Astrocyte of the hippocampus (primary cell): ENCODE data around the gene RRN3.
"Not testable (repeated sequence)": the region's sequence is repeated elsewhere in the genome, so short reads cannot be mapped to it uniquely, and the experiment has no call there.

Experiments used
- DNase-seq: peaks from one replicate; pipeline ENCODE4 v3.0.0; 2011; ENCODE audit warnings: low read depth, low spot score

Gene RRN3

DNA sequence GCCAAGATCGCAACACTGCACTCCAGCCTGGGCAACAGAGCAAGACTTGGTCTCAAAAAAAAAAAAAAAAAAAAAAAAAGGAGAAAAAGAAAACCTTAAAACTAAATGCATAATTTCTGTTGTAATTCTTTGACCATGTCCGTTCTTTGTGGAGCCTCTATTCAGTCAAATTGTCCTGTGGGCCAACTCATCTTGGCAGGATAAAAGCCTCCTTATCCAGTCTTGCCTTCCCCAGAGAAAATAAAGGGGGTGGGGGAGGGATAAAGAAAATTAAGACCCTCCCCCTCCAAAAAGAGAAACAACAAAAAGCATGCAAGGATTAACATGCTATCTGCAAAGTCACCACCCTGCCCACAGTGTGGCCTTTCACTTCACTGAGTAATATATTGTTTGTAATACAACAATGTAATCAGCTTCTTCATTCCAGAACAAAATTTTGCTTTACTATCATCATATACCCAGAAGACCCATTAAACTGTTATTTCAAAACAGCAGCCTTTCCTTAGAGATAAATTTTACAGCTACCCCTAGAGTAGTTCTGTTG, 5.4 kb upstream of the RRN3 start:
- not testable (repeated sequence) for DNase-seq

DNA sequence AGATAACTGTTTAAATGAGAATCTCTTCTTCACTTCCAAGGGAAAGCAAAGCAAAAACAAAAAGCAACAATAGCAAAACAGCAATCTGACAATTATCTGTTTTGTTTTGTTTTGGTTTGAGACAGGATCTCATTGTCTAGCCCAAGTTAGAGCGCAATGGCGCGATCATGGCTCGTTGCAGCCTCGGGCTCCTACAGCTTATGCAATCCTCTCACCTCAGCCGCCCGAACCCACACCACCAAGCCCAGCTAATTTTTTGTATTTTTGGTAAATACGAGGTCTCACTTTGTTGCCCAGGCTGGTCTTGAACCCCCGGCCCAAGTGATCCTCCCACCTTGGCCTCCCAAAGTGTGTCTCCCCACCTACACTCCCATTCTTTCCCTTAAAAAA, 2.5 kb upstream of the RRN3 start:
- not testable (repeated sequence) for DNase-seq

DNA sequence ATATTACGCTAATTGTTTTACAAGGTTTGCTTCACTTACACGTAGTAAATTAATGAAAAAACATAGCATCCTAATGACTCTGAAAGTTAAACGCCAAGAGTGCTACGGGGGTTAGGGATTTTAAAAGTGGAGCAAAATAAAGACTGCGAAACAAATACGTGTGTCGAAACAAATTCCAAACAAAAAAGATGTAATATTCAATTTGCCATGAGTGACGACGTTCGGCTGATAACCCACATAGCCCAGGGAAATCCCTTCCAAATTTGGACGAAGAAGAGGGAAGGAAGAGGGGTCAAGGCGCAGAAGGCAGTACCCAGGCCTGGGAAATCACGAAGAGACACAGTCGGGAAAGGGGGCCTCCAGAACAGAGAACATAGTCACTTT, 509 bp downstream of the RRN3 start:
- DNase-seq = not testable (repeated sequence)

DNA sequence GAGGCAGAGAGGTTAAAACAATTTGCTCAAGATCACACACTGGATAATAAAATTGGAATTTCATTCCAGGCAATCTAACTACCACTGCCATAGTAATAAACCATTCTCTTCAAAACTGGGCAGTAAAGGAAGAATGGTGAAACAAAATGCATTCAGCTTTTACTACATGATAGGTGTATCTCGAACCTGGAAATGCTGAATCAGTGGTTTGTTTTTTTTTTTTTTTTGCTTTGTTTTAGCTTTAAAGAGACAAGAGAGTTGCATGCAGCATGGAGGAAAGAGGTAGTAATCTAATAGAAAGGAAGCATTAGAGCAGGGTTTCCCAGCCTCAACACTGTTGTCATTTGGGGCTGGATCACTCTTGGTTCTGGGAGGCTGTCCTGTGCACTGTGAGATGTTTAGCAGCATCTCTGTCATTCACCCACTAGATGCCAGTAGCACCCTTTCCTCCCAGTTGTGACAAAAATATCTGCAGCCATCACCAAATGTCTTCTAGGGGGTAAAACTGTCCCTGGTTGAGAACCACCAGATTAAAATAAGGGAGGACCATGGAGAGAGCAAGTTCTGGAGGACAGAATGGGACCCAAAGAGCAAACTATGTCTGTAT, 3.3 kb downstream of the RRN3 start:
- not testable (repeated sequence) for DNase-seq

DNA sequence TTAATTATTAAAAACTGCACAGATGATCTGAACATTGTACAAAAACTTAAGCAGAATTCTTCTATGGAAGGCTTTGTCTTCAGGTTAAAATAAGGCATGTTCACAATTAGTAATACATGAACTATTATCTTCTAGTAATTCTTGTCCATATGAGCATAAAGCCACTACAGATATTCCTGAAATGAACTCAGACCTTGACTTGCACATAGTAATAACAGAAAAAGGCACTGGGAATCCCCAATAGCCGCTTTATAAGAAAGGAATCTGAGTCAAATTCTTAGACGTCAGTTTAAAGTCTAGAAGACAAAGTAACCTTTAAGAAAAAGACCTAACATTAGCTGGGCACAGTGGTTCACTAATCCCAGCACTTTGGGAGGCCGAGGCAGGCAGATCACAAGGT, 11.3 kb downstream of the RRN3 start:
- not testable (repeated sequence) for DNase-seq

DNA sequence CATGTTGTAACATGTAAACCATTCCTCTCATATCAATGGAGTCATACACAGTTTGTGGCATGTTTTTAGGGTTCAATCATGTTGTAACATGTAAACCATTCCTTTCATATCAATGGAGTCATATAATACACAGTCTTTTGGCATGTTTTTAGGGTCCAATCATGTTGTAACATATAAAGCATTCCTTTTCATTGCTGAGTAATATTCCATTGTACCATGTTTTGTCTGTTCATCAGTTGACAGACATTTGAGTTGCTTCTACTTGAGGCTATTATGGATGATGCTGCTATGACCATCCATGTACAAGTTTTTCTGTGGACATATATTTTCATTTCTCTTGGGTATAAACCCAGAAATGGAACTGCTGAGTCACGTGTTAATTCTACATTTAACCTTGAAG, 13.2 kb downstream of the RRN3 start:
- not testable (repeated sequence) for DNase-seq

DNA sequence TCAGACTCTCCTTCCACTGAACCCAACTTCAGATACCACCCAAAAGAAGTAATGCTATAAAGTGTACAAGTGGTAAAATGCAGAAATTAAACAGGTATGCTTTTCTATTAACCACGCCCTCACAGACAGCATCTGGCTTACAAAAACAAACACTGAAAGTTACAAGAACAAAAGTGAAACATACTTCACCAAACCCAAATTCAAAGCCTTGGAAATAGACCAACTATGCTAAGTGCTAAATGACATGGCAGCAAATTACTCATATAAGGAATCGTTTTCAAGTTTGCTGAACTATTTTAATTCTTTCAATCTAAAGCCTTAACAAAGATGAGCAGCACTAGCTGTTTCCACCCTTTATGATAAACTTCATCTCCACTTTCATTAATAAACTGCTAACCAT, 17.9 kb downstream of the RRN3 start:
- DNase-seq = not testable (repeated sequence)

GRCh38 chr16:15073101-15073500, 21.0 kb downstream of the RRN3 start:
- DNase-seq = no peak

- not testable (repeated sequence) for DNase-seq
Observed at GRCh38 chr16:15071916-15072769, 21.9 kb downstream of the RRN3 start.

- DNase-seq = not testable (repeated sequence)
Observed at GRCh38 chr16:15071013-15071412, 23.1 kb downstream of the RRN3 start.

DNA sequence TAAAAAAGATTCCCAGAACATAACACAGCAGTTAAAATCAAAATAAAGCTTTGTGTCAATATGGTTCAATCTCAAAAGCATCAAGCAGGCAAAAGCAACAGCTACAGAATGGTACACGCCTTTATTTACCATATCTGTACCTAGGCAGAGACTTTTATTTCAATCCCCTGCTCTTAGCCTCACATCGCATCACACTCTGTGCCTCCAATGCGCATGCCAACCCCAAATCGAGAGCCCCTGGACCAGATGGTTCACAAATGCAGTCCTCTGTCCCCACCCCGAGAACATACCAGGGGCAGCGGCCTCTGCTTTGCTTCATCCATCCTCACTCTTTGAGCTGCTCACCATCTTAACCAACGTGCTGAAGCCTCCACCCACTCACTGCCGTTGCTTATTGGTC, 27.4 kb downstream of the RRN3 start:
- DNase-seq = not testable (repeated sequence)

- DNase-seq = not testable (repeated sequence)
Observed at GRCh38 chr16:15065961-15066360, 28.1 kb downstream of the RRN3 start.

DNA sequence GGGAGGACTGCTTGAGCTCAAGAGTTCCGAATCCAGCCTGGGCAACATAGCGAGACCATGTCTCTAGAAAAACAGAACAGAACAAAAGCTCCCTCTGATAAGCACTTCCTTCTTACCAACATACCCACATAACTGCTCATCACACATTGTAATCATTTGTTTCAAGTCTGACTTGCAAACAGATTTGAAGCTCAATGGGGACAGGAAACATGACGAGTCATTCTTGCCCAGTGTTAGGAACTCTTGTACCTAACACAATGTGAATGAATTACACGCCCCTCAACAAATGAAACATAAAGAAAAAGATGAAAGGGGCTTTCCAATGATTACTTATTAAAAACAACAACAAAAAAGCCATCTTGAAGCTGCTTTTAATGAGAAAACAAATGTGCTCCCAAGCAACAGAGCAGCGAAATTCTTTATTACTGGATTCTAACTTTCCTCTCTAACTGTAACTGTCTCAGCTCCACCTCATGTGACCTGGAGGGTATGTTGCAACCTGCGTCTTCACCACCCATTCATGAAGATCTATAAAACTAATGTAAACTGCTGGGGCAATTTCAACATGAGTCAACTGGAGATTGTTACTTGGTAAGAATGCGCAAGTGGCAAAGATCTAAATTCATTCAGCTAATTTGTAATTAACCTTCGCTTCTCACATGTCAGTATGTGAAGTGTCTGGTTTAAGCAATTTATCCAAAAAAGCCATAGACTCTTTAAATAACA, 31.8 kb downstream of the RRN3 start:
- DNase-seq = not testable (repeated sequence)

DNA sequence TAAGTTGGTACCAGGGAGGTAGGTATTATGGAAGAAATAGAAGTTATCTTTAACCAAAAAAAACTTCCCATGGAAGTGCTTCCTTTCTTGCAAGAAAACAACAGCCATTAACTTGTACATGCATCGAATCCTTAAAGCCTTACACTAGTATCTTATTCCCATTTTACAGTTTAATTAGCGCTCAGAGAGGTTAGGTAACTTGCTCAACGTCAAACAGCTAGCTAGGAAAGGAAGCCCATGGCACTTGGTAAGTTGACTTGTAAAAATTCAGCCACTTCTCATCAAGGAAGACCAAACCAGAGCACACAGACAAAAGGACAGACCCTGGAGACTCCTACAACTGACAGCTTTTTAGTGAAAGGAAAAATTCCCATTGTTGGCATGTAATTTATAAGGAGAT, 34.7 kb downstream of the RRN3 start:
- no peak for DNase-seq

DNA sequence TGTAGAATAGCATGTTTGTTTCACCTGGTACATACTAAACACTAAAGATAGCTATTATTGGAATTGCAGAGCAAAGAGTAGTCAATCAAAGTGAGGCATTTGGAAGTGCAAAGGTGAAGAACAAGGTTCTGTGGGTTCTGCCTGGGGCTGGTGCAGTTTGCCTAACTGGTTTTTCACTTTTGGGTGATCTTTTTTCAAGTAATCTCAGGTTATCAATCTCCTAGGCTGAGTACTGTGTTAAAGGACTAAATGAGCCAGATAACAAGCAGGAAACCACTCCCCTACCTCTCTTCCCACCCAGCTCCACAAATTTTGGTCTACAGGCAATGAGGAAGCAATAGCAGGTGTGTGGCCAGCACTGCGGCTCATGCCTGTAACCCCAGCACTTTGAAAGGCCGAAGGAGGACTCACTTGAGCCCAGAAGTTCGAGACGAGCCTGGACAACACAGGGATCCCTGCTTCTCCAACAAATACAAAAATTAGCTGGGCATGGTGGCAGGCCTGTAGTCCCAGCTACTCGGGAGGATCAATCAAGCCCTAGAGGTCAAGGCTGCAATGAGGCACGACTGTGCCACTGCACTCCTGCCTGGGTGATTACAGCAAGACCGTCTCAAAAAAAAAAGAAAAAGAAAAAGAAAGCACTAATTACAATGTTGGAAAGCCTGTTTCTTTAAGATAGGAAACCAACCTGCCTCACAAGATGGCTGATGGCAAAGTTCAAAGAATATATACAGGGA, 36.2 kb downstream of the RRN3 start:
- no peak for DNase-seq

DNA sequence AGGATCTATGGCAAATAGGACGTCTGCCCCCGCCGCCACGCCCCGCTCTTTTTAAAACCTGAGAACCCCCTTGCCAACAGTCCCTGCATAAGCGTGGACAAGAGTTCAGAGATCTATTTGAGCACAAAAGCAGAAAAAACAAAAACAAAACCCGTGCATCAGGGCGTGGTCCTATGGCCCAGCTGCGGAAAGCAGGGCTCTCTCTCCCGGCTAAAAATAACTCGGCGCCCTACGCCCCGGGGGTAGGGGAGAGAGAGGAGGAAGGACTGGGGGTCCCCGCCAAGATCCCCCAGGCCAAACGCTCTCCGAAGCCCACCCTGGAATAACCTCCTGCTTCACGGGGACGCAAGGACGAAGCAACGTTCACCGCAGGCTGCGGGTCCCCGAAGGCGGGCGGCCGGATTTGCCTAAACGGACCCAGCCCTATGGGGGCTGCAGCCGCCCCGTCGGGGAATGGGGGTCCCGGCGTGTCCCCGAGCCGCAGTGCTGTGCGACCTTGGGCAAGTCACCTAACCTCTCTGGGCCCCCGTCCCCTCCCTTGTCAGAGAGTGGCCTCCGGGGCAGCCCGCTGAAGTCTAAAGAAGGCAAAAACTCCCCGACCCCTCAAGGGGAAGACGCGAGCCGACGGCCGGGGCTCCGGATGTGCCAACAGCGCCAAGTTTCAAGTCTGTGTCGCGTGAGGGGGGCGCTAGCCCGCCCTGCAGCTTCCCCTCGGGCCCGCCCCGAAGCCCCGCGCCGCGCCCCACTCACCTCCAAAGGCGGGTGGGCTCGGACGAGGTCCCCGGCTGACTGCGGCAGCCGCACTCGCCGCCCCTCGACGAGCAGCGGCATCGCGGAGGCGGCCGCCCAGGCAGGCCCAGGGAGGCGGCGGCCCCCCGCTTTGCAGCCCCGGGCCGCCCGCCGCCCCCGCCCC, 38.7 kb downstream of the RRN3 start:
- peak; percentile 28 for DNase-seq

- no peak for DNase-seq
Observed at GRCh38 chr16:15054357-15055140, 39.5 kb downstream of the RRN3 start.

DNA sequence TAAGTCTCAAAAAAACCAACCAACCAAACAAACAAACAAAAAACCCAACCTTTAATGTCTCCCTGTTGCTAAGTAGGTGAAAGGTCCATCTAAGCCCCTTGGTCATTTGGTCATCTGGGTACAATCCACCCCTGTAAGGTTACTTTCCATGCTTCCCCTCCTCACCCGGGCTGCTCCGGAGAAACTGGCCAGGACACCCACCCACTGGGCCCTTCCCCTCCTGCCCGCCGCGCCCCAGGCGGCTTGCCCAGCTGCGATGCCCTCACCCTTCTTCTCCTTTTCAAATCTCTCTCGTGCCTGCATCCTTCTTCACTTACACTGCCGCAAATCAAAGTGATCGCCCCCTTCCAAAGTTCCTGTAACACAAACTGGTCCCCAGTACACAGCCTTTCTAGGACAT, 40.2 kb downstream of the RRN3 start:
- no peak for DNase-seq

- no peak for DNase-seq
Observed at GRCh38 chr16:15052747-15053476, 41.2 kb downstream of the RRN3 start.
